HG03354 (cell line): ENCODE measurements around the gene FGA.
A peak's percentile ranks its signal among the peaks of the same experiment; 100 is the strongest.

ENCODE experiments used
- ATAC-seq: cut with Tn5 transposase; IDR thresholded peaks from one replicate; pipeline ENCODE4 v1.9.1; 2021; ENCODE audit warnings: mild to moderate bottlenecking; ENCODE audit not compliant: unreplicated experiment, poor library complexity, severe bottlenecking

Gene FGA

DNA sequence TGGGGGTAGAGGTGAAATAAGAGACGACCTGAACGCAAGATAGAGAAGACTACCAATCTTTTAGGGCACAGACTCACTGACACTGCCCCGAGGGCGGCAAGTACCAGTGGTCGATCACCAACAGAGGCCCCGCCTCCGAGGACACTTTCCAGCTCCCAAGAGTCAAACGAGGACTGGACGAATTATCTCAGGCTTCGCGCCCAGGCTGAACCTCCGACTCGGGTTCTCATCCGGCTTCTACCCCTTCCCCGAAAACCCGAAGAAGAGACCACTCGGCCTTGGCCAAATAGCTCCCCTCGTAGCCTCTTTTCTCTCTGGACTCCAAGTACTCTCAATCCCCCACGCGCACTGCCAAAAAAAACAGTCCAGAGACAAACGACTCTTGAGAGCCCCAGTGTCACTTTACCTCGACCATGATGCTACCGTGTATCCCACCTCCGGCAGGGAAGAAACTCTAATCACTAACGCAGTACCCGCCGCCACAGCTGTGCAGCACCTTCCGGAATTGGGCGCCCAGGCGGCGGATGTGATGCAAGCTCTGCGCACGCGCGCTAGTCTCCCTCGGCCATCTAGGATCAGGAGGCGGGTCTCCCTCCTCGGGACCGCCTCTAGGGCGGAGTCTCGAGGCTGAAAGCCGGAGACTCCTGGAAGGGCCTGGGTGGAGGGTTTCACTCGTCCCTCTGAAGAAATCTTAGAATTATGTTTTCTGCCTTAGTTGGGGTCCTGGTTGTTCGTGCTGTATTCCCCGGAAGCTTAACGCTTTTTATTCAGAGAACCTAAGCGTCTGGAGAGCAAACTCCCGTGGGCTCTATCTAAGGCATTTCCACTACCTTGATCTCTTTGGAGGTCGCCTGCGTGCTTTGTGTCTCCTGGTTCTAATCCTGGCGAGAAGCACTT, 40.4 kb downstream of the FGA start, which contains the start of gene PLRG1:
Gene PLRG1 (minus strand): TSS at position 507 of the 897 bp plus-strand sequence. CDS start 92 bp downstream, at position 415.
- ATAC-seq, result peak; percentile 99

DNA sequence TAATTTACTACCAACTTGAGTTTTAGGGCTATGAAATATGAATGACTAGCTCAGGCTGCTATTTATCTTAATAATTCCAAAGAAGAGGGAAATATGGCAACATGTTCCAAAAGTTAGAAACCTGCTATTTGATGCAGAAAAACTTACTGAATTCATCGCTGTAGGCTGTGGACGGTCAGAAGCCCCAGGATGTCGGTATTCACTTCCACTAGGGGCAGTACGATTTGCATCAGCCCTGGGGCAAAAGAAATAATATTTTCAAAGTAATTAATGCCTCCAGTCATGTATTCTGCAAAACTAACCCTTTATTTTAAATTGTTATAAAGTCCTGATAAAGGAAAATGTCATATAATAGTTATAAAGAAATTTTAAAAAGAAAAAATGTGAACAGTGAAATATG, 44.9 kb downstream of the FGA start:
- no peak for ATAC-seq

DNA sequence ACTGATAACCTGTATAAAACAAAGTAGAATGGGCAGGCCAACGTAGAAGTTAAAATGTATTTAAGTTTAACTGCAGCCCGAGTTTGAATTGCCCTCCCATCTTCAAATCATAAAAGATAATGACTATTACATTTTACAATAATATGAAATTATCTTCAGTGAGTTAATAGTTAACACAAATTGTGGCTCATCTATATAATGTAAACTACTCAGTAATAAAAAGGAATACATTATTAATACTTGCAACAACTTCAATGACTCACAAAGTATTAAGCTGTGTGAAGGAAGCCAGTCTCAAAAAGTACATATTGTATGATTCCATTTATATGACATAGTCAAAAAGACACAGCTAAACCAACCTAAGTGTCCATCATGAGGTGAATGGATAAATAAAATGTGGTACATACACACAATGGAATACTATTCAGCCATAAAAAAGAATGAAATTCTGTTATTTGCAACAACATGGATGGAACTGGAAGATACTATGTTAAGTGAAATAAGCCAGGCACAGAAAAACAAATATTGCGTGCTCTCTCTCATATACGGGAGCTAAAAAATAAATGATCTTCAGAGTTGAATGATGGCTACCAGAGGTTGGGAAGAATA, 48.2 kb downstream of the FGA start:
- no peak for ATAC-seq
